ENCODE measurements around the gene DCAF10.

The DCAF10 gene

GRCh38 chr9:37915911-37916470, 115.4 kb downstream of the DCAF10 start:
- FAIRE-seq (no peak), DNase-seq (ENCODE audit: insufficient read length, low spot score) (no peak)
- TF ChIP-seq CTCF (IDR thresholded peaks at IDR 0.05; ENCODE audit: insufficient read depth, missing control alignments): no peak

- FAIRE-seq: no peak
Observed at GRCh38 chr9:37916471-37917312, 116.1 kb downstream of the DCAF10 start.

More at GRCh38 chr9:37916471-37917312, 116.1 kb downstream of the DCAF10 start:
- DNase-seq (ENCODE audit: insufficient read length, low spot score): no peak
- no peak for TF ChIP-seq CTCF (IDR thresholded peaks at IDR 0.05; ENCODE audit: insufficient read depth, missing control alignments)
